Measurements from ENCODE around the gene PARVG.

- TF ChIP-seq CTCF (conservative IDR thresholded peaks at IDR 0.05 in 1 of 2, IDR thresholded peaks at IDR 0.05 in 1 of 2; ENCODE audit: extremely low read depth in 1 of 2, insufficient read depth in 1 of 2, low read depth in 1 of 2, low read length in 2 of 2) (no peak), EZH2 (IDR thresholded peaks at IDR 0.05; ENCODE audit: borderline replicate concordance, low read length) (no peak)
Observed at GRCh38 chr22:44256556-44257485, 76.1 kb downstream of the PARVG start.

Measured in mammary epithelial cell (primary cell).